WTC11 (cell line): Measurements from ENCODE around the gene IFI6. TPM values are rescaled to one million over a fixed set of nuclear protein-coding genes. Genes with fewer than 3 reads are reported as not detected.

Source experiments
- ATAC-seq: fragments of 200-7000 bp; cut with Tn5 transposase; 2 replicates; pipeline ENCODE4 v1.10.0; 2021; ENCODE audit warnings: mild to moderate bottlenecking, moderate library complexity
- CTCF ChIA-PET: fragments of 300-600 bp; sonication (Branson Sonifier 250); formaldehyde crosslinking; loops from one replicate; lab custom pipeline; 2021; ENCODE audit warnings: antibody characterized with exemption; lab: Charles Lee
- POLR2A ChIA-PET: fragments of 350-600 bp; sonication (Branson Sonifier 250); formaldehyde crosslinking; loops from one replicate; lab custom pipeline; 2021; ENCODE audit warnings: antibody characterized with exemption; lab: Charles Lee
- DNase-seq: peaks from one replicate; pipeline ENCODE4 v3.0.0; 2021; ENCODE audit warnings: low spot score
- H3K27ac Mint-ChIP-seq: 2 replicates; pipeline ENCODE4 v1.8.0; 2021; ENCODE audit warnings: mixed read lengths
- H3K27me3 Mint-ChIP-seq: 2 replicates; pipeline ENCODE4 v1.8.0; 2021; ENCODE audit warnings: low read depth, mild to moderate bottlenecking, moderate library complexity, mixed read lengths
- H3K36me3 Mint-ChIP-seq: 2 replicates; pipeline ENCODE4 v1.8.0; 2021; ENCODE audit warnings: mixed read lengths
- H3K4me1 Mint-ChIP-seq: 2 replicates; pipeline ENCODE4 v1.8.0; 2022; ENCODE audit warnings: mixed read lengths
- H3K4me3 Mint-ChIP-seq: 2 replicates; pipeline ENCODE4 v1.8.0; 2021; ENCODE audit warnings: mild to moderate bottlenecking, moderate library complexity, mixed read lengths
- H3K9me3 Mint-ChIP-seq: 2 replicates; pipeline ENCODE4 v1.8.0; 2021; ENCODE audit warnings: mixed read lengths
- AR ChIP-seq: fragments of 250-450 bp; sonication (Bioruptor Pico); IDR thresholded peaks from 2 replicates; pipeline ENCODE4 v1.9.0; 2021; ENCODE audit warnings: mild to moderate bottlenecking
- ATF1 ChIP-seq: sonication (generic); formaldehyde crosslinking; IDR thresholded peaks from 2 replicates; pipeline ENCODE4 v1.8.1; 2023; ENCODE audit warnings: mild to moderate bottlenecking, moderate library complexity, missing genetic modification reagents
- CREM ChIP-seq: sonication (generic); formaldehyde crosslinking; IDR thresholded peaks from 2 replicates; pipeline ENCODE4 v1.8.1; 2022; ENCODE audit warnings: mild to moderate bottlenecking, missing genetic modification reagents, moderate library complexity
- E2F5 ChIP-seq: sonication (generic); formaldehyde crosslinking; IDR thresholded peaks from 2 replicates; pipeline ENCODE4 v1.8.1; 2022; ENCODE audit warnings: mild to moderate bottlenecking, moderate library complexity, missing genetic modification reagents
- EMX1 ChIP-seq: fragments of 250-450 bp; sonication (Bioruptor Pico); IDR thresholded peaks from 2 replicates; pipeline ENCODE4 v1.8.0; 2021; ENCODE audit warnings: mild to moderate bottlenecking
- ESRRA ChIP-seq: sonication (generic); formaldehyde crosslinking; IDR thresholded peaks from 2 replicates; pipeline ENCODE4 v1.8.1; 2022; ENCODE audit warnings: mild to moderate bottlenecking, missing genetic modification reagents, borderline replicate concordance
- HMGXB4 ChIP-seq: sonication (generic); formaldehyde crosslinking; IDR thresholded peaks from 2 replicates; pipeline ENCODE4 v1.8.1; 2023; ENCODE audit warnings: mild to moderate bottlenecking, moderate library complexity, missing genetic modification reagents
- IRF2 ChIP-seq: sonication (generic); formaldehyde crosslinking; IDR thresholded peaks from 2 replicates; pipeline ENCODE4 v1.8.0; 2022; ENCODE audit warnings: low read depth, missing genetic modification reagents, borderline replicate concordance
- MAX ChIP-seq: sonication (generic); formaldehyde crosslinking; IDR thresholded peaks from 2 replicates; pipeline ENCODE4 v1.8.0; 2022; ENCODE audit warnings: mild to moderate bottlenecking, missing genetic modification reagents
- PREB ChIP-seq: sonication (generic); formaldehyde crosslinking; IDR thresholded peaks from 2 replicates; pipeline ENCODE4 v1.8.1; 2022; ENCODE audit warnings: mild to moderate bottlenecking, missing genetic modification reagents, moderate library complexity, borderline replicate concordance
- SMAD3 ChIP-seq: sonication (generic); formaldehyde crosslinking; IDR thresholded peaks from 2 replicates; pipeline ENCODE4 v1.8.0; 2022; ENCODE audit warnings: missing genetic modification reagents, mild to moderate bottlenecking, borderline replicate concordance
- SMAD4 ChIP-seq: sonication (generic); formaldehyde crosslinking; IDR thresholded peaks from 2 replicates; pipeline ENCODE4 v1.8.0; 2022; ENCODE audit warnings: mild to moderate bottlenecking, missing genetic modification reagents
- ZBTB21 ChIP-seq: sonication (generic); formaldehyde crosslinking; IDR thresholded peaks from 2 replicates; pipeline ENCODE4 v1.8.1; 2023; ENCODE audit warnings: mild to moderate bottlenecking, missing genetic modification reagents, borderline replicate concordance
- ZNF281 ChIP-seq: sonication (generic); formaldehyde crosslinking; IDR thresholded peaks from 2 replicates; pipeline ENCODE4 v1.8.0; 2023; ENCODE audit warnings: mild to moderate bottlenecking, missing genetic modification reagents
- ZNF317 ChIP-seq: sonication (generic); formaldehyde crosslinking; IDR thresholded peaks from 2 replicates; pipeline ENCODE4 v1.8.1; 2023; ENCODE audit warnings: low read depth, mild to moderate bottlenecking, moderate library complexity, missing genetic modification reagents, borderline replicate concordance
- ZNF396 ChIP-seq: fragments of 250-450 bp; sonication (Bioruptor Pico); IDR thresholded peaks from 2 replicates; pipeline ENCODE4 v1.8.0; 2021; ENCODE audit warnings: mild to moderate bottlenecking, moderate library complexity, borderline replicate concordance
- ZNF425 ChIP-seq: fragments of 250-450 bp; sonication (Bioruptor Pico); conservative IDR thresholded peaks from 2 replicates; pipeline ENCODE4 v1.9.0; 2021; ENCODE audit warnings: mild to moderate bottlenecking
- ZSCAN18 ChIP-seq: fragments of 250-450 bp; sonication (Bioruptor Pico); IDR thresholded peaks from 2 replicates; pipeline ENCODE4 v2.1.2; 2022; ENCODE audit warnings: mild to moderate bottlenecking, moderate library complexity
- total RNA-seq: library from RNA; stranded (reverse); gene quantifications from 3 replicates; pipeline ENCODE4 v1.2.3, GENCODE V29; 2021

Gene IFI6
- total RNA-seq, 1 experiment from 2014 or later: 4.5 TPM

- Mint-ChIP-seq H3K4me3 (no peak overlapping the region), H3K36me3 (no peaks in the 10 kb centered on the region), H3K9me3 (no peaks in the 10 kb centered on the region)
- no peak for DNase-seq
- POLR2A ChIA-PET: interaction anchor here (0.6 to 1.6 kb wide), 2 partner anchors 8 to 53 kb away, joined by 4 to 8 read pairs; no protein-coding TSS in a partner anchor
- ATAC-seq: no peak; the same call in 1 of the 2 replicates
- CTCF ChIA-PET: interaction anchor here (0.8 to 1.8 kb wide), 4 partner anchors 19 to 68 kb away, joined by 3 to 6 read pairs (median 4); no protein-coding TSS in a partner anchor
- TF ChIP-seq SMAD3 (CRISPR knock-in tag): no peak
- no peak for TF ChIP-seq ZNF317 (CRISPR knock-in tag)
- no peak for TF ChIP-seq AR (CRISPR knock-in tag)
- TF ChIP-seq SMAD4 (CRISPR knock-in tag): no peak
- TF ChIP-seq IRF2: no peak
- TF ChIP-seq ZNF425 (CRISPR knock-in tag): no peak
- no peak for TF ChIP-seq E2F5 (CRISPR knock-in tag)
- no peak for TF ChIP-seq ZNF396 (CRISPR knock-in tag)
- TF ChIP-seq HMGXB4: no peak
- no peak for TF ChIP-seq PREB (CRISPR knock-in tag)
- TF ChIP-seq ATF1 (CRISPR knock-in tag): no peak
- TF ChIP-seq ESRRA (CRISPR knock-in tag): no peak
- TF ChIP-seq, all 79 proteins: peak for 0
- H3K27me3 Mint-ChIP-seq: no peaks in the 10 kb centered on the region
- no peak overlapping the region for H3K27ac Mint-ChIP-seq
- peaks cover 27% of the 10 kb centered on the region for H3K4me1 Mint-ChIP-seq
Observed at GRCh38 chr1:27624467-27625178, 47.4 kb downstream of the IFI6 start.

GRCh38 chr1:27623327-27624212, 48.4 kb downstream of the IFI6 start:
- Mint-ChIP-seq H3K27ac (no peak overlapping the region), H3K27me3 (no peaks in the 10 kb centered on the region), H3K4me1 (peaks cover 17% of the 10 kb centered on the region), H3K9me3 (no peaks in the 10 kb centered on the region), H3K36me3 (no peaks in the 10 kb centered on the region), H3K4me3 (no peak overlapping the region)
- CTCF ChIA-PET: interaction anchor here (0.5 to 2.6 kb wide), 4 partner anchors 19 to 83 kb away, joined by 3 to 16 read pairs (median 6); no protein-coding TSS in a partner anchor
- POLR2A ChIA-PET: no interaction called here
- DNase-seq (no peak), ATAC-seq (no peak)
- TF ChIP-seq CREM (CRISPR knock-in tag) (no peak), ZSCAN18 (no peak), SMAD4 (CRISPR knock-in tag) (no peak), ZNF281 (CRISPR knock-in tag) (no peak), ZBTB21 (CRISPR knock-in tag) (no peak), MAX (CRISPR knock-in tag) (no peak), EMX1 (CRISPR knock-in tag) (no peak)
